K562 (cell line): ENCODE data around the gene ANKLE2.

ENCODE experiments used
- ETS2 ChIP-seq: IDR thresholded peaks from 2 replicates; pipeline ENCODE4 v1.6.1; 2016; ENCODE audit warnings: borderline replicate concordance, missing genetic modification characterization, mild to moderate bottlenecking, moderate library complexity, missing compliant biosample characterization; ENCODE audit not compliant: poor library complexity, severe bottlenecking
- JUND ChIP-seq, 2 experiments: IDR thresholded peaks; 2 replicates in 1 of 2; 3 replicates in 1 of 2; pipeline ENCODE4 v1.6.1; 2011; ENCODE audit warnings: borderline replicate concordance in 2 of 2, low read depth in 2 of 2, low read length in 2 of 2, improper control_type of control experiment in 1 of 2, missing biosample characterization in 1 of 2, missing genetic modification characterization in 1 of 2, missing genetic modification reagents in 1 of 2
- SMARCE1 ChIP-seq: fragments of 450-650 bp; IDR thresholded peaks from 2 replicates; pipeline ENCODE4 v1.7.1; 2016; ENCODE audit warnings: mild to moderate bottlenecking
- TF ChIP-seq, protein P1 (sequence below): sonication (generic); formaldehyde crosslinking; IDR thresholded peaks from 2 replicates; pipeline ENCODE4 v1.8.1; 2023; ENCODE audit warnings: mild to moderate bottlenecking, missing genetic modification reagents
- TF ChIP-seq, protein P2 (sequence below), 3 experiments: IDR thresholded peaks in 2 of 3; conservative IDR thresholded peaks in 1 of 3; 2 replicates each; pipeline ENCODE4 v1.5.1; 2011 to 2012; ENCODE audit warnings: low read length in 3 of 3, mild to moderate bottlenecking in 3 of 3, control low read depth in 2 of 3, improper control_type of control experiment in 1 of 3, inconsistent platforms in 1 of 3, low read depth in 1 of 3, mixed read lengths in 1 of 3, moderate library complexity in 1 of 3; ENCODE audit not compliant: insufficient read depth in 2 of 3

DNA sequence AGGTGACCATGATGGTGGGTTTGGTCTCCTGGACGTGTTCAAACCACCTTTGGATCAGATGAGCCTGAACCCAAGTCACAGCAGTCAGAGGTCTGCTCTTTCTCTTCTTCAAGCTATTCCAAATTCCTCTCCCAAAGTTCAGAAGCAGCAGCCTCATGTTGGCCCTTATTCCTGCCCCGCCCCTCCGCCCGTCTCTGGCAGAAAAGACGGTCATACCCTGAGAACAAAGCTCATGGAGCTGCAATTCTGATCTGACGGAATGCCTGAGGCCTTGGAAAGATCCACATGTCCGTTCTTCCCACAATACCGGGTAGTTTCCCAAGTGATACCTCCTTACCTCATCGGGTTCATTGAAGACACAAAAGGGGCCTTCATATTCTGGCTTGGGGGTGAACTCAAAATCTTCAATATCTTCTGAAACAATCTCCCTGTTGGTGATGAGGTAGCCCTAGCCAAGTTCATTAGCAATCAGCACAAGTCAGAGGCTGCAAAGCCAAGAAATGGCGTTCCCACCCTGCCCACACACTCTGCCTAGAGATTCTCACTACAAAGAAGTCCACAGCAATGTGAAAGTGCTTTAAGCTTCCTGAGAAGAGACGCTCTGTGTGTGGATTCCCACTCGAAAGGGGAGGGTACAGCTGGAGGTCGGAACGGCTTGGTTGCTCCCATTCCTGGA lies 85.7 kb downstream of the ANKLE2 start:
- TF ChIP-seq SMARCE1 (no peak), JUND (IDR thresholded peaks at IDR 0.05; ENCODE audit: borderline replicate concordance, low read depth, low read length) (no peak), JUND (tag; IDR thresholded peaks at IDR 0.05; ENCODE audit: borderline replicate concordance, low read depth, low read length) (no peak), ETS2 (tag) (no peak)
- TF ChIP-seq, protein P1, sequence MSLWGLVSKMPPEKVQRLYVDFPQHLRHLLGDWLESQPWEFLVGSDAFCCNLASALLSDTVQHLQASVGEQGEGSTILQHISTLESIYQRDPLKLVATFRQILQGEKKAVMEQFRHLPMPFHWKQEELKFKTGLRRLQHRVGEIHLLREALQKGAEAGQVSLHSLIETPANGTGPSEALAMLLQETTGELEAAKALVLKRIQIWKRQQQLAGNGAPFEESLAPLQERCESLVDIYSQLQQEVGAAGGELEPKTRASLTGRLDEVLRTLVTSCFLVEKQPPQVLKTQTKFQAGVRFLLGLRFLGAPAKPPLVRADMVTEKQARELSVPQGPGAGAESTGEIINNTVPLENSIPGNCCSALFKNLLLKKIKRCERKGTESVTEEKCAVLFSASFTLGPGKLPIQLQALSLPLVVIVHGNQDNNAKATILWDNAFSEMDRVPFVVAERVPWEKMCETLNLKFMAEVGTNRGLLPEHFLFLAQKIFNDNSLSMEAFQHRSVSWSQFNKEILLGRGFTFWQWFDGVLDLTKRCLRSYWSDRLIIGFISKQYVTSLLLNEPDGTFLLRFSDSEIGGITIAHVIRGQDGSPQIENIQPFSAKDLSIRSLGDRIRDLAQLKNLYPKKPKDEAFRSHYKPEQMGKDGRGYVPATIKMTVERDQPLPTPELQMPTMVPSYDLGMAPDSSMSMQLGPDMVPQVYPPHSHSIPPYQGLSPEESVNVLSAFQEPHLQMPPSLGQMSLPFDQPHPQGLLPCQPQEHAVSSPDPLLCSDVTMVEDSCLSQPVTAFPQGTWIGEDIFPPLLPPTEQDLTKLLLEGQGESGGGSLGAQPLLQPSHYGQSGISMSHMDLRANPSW (CRISPR knock-in tag): no peak
- TF ChIP-seq, protein P2, sequence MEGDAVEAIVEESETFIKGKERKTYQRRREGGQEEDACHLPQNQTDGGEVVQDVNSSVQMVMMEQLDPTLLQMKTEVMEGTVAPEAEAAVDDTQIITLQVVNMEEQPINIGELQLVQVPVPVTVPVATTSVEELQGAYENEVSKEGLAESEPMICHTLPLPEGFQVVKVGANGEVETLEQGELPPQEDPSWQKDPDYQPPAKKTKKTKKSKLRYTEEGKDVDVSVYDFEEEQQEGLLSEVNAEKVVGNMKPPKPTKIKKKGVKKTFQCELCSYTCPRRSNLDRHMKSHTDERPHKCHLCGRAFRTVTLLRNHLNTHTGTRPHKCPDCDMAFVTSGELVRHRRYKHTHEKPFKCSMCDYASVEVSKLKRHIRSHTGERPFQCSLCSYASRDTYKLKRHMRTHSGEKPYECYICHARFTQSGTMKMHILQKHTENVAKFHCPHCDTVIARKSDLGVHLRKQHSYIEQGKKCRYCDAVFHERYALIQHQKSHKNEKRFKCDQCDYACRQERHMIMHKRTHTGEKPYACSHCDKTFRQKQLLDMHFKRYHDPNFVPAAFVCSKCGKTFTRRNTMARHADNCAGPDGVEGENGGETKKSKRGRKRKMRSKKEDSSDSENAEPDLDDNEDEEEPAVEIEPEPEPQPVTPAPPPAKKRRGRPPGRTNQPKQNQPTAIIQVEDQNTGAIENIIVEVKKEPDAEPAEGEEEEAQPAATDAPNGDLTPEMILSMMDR (IDR thresholded peaks at IDR 0.05 in 2 of 3, conservative IDR thresholded peaks at IDR 0.05 in 1 of 3; ENCODE audit: insufficient read depth in 2 of 3, low read depth in 1 of 3, low read length in 3 of 3): no peak
